ENCODE data around the gene UCP2.
"Not testable (repeated sequence)": the region's sequence is repeated elsewhere in the genome, so short reads cannot be mapped to it uniquely, and the experiment has no call there.

The UCP2 gene

DNA sequence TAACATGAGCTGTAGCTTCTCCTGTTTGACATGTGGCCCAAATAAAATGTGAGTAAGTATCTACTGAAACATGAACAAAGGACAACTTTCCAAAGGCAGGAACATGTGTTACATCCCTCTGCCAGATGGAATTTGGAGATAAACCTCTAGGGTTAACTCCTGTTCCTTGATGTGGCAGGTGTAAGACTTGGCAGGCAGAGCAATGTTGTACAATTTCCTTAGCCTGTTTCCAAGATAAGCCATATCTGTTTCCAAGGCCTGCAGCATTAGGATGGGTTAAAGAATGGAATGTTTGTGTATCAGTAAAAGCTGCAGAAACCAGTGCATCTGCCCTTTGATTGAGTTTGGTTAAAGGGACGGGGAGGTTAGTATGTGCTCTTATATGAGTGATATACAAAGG, 40.6 kb downstream of the UCP2 start:
- ChIA-PET CTCF (interaction anchor here (0.9 to 4.8 kb wide), 3 partner anchors 22 to 313 kb away, joined by 3 to 16 read pairs (median 6); no protein-coding TSS in a partner anchor), POLR2A (no interaction called here)
- TF ChIP-seq, protein P1, sequence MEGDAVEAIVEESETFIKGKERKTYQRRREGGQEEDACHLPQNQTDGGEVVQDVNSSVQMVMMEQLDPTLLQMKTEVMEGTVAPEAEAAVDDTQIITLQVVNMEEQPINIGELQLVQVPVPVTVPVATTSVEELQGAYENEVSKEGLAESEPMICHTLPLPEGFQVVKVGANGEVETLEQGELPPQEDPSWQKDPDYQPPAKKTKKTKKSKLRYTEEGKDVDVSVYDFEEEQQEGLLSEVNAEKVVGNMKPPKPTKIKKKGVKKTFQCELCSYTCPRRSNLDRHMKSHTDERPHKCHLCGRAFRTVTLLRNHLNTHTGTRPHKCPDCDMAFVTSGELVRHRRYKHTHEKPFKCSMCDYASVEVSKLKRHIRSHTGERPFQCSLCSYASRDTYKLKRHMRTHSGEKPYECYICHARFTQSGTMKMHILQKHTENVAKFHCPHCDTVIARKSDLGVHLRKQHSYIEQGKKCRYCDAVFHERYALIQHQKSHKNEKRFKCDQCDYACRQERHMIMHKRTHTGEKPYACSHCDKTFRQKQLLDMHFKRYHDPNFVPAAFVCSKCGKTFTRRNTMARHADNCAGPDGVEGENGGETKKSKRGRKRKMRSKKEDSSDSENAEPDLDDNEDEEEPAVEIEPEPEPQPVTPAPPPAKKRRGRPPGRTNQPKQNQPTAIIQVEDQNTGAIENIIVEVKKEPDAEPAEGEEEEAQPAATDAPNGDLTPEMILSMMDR (IDR thresholded peaks at IDR 0.05; ENCODE audit: control extremely low read depth, extremely low read depth, low read depth, missing control alignments) = no peak
- DNase-seq (ENCODE audit: extremely low spot score) = no peak

DNA sequence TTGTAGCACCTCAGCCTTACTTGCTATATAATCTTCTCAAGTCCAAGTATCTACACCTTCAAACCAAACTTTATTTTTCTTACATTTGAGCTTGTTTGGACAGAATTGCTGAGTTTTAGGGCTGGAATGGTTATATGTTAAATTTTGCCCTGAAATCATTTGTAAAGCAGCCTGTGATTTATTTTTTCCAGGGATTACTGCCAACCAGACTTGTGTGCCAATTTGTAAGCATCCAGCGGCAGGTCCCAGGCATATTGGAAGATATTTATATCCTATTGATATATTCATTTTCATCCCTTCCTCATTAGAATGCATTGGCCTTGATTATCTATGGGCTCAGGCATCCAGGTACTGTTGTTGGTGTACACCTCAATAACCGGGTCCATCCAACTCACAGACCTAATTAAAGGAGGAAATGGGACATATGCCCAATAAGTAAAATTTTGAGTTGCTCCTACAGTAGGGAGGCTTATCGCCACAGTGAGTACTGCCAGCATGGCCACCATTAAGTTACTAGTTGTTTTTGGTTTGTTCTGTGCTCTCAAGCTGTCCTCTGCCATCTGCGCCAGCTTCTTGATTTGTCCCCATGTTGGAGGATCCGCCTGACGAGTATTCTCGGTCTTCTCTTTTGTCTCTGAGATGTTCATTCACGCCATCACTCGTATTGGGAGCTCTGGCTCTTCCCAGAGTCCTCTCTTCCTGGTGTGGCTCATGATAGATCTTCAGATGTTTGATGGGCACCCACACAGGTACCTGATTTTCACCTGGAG, 41.7 kb downstream of the UCP2 start:
- POLR2A ChIA-PET = no interaction called here
- DNase-seq (ENCODE audit: extremely low spot score) = no peak
- TF ChIP-seq, protein P1 (IDR thresholded peaks at IDR 0.05; ENCODE audit: control extremely low read depth, extremely low read depth, low read depth, missing control alignments) = no peak
- CTCF ChIA-PET = interaction anchor here (1.6 to 4.8 kb wide), 2 partner anchors 23 to 314 kb away, joined by 6 to 16 read pairs; no protein-coding TSS in a partner anchor

DNA sequence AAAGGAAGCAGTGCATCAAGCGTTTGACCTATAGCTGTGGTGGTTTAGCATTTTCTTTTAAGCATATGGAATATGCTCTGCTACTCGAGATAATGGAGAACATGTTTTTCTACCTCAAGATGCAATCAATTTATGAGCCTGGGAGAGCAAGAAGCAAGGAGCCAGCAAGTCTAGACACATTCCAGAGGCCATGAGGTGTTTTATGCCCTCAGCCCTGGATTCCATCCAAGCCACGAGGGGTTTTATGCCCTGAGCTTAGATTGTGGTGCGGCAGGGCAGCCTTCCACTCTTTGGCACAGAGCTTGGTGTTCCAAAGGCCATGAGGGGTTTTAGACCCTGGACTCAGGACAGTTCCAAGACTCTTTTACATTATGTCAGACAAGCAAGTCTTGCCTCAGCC, 43.5 kb downstream of the UCP2 start:
- DNase-seq (ENCODE audit: extremely low spot score) = no peak
- POLR2A ChIA-PET = no interaction called here
- TF ChIP-seq, protein P1 (IDR thresholded peaks at IDR 0.05; ENCODE audit: control extremely low read depth, extremely low read depth, low read depth, missing control alignments) = no peak
- CTCF ChIA-PET = interaction anchor here (1.0 to 4.8 kb wide), 2 partner anchors 15 to 25 kb away, joined by 3 to 16 read pairs; no protein-coding TSS in a partner anchor

DNA sequence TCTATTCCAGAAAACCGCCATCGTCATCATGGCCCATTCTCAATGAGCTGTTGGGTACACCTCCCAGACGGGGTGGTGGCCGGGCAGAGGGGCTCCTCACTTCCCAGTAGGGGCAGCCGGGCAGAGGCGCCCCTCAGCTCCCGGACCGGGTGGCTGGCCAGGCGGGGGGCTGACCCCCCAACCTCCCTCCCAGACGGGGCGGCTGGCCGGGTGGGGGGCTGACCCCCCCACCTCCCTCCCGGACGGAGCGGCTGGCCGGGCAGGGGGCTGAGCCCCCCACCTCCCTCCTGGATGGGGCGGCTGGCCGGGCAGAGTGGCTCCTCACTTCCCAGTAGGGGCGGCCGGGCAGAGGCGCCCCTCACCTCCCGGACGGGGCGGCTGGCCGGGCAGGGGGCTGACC, 46.6 kb downstream of the UCP2 start:
- POLR2A ChIA-PET, CTCF ChIA-PET: not testable (repeated sequence)

DNA sequence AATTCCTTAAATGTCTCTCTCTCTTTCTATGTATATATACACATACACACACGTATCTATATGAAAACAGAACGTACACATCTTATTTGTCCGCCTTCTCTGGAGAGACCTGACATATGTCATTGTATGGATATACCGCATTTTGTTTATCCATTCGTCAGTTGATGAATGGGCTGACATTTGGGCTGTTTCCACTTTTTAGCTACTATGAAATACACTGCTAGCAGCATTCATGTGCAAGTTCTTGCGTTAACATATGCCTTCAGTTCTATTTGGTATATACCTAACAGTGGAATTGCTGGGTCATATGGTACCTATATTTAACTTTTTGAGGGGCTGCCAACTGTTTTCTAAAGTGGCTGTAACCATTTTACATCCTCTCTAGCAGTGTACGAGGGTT, 49.9 kb downstream of the UCP2 start:
- ChIA-PET CTCF (interaction anchor here (1.0 to 2.0 kb wide), 4 partner anchors 16 to 307 kb away, joined by 3 to 13 read pairs (median 3); partner anchors contain the start of gene DNAJB13), POLR2A (no interaction called here)
- TF ChIP-seq, protein P1 (IDR thresholded peaks at IDR 0.05; ENCODE audit: control extremely low read depth, extremely low read depth, low read depth, missing control alignments) = no peak
- DNase-seq (ENCODE audit: extremely low spot score) = no peak

More for the DNA sequence above, 46.6 kb downstream of the UCP2 start:
- not testable (repeated sequence) for DNase-seq (ENCODE audit: extremely low spot score)

DNA sequence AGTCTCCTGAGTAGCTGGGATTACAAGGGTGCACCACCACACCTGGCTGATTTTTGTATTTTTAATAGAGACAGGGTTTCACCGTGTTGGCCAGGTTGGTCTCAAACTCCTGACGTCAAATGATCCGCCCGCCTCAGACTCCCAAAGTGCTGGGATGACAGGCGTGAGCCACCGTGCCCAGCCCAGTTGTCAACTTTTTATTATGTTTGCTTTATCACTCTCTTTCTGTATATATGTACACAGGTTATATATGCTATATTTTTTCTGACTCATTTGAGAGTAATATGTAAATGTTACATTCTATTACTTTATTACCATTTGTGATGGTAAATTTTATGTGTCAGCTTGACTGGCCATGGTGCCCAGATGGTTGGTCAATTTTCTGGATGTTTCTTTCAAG, 50.7 kb downstream of the UCP2 start:
- CTCF ChIA-PET = interaction anchor here (1.0 to 2.0 kb wide), 7 partner anchors 12 to 581 kb away, joined by 3 to 13 read pairs (median 3); partner anchors contain the start of gene DNAJB13
- TF ChIP-seq, protein P1 (IDR thresholded peaks at IDR 0.05; ENCODE audit: control extremely low read depth, extremely low read depth, low read depth, missing control alignments) = no peak
- POLR2A ChIA-PET = no interaction called here
- DNase-seq (ENCODE audit: extremely low spot score) = no peak

DNA sequence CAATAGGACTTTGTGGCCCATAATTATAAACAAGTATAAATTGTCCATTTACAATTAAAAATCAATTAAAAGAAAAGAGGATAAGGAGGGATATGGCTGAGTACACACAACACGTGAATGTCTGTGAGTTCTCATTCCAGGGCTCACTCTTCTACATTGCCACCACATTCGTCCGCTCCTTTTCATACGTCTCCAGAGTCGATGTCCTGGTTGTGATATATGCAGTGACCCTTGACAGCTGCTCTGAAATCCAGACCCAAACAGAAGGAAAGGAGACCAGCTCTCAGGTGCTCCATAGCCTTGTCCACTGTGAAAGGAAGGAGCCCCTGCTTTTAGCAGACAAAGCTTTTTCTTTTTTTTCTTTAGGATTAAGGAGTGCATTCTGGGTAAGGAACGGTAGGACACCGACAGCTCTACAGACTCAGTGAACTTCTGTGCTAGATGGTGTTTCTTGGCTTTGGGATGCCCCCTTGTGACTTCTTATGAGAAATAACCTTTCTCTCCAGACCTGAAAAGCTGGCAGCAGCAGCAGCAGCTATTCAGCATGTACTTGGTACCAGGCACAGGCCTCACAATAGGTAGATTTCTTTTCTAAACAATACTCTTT, 51.5 kb downstream of the UCP2 start:
- ChIA-PET POLR2A (no interaction called here), CTCF (interaction anchor here (0.8 to 2.0 kb wide), 7 partner anchors 13 to 580 kb away, joined by 3 to 13 read pairs (median 4); no protein-coding TSS in a partner anchor)
- DNase-seq (ENCODE audit: extremely low spot score) = peak; percentile 39
- TF ChIP-seq, protein P1 (IDR thresholded peaks at IDR 0.05; ENCODE audit: control extremely low read depth, extremely low read depth, low read depth, missing control alignments) = no peak
